ENCODE results near the gene LCA5. TPM values are rescaled to one million over a fixed set of nuclear protein-coding genes. Genes with fewer than 3 reads are reported as not detected.
"Not testable (repeated sequence)": the region's sequence is repeated elsewhere in the genome, so short reads cannot be mapped to it uniquely, and the experiment has no call there.

Gene LCA5
- total RNA-seq, 1 experiment from 2014 or later = 2.3 TPM

DNA sequence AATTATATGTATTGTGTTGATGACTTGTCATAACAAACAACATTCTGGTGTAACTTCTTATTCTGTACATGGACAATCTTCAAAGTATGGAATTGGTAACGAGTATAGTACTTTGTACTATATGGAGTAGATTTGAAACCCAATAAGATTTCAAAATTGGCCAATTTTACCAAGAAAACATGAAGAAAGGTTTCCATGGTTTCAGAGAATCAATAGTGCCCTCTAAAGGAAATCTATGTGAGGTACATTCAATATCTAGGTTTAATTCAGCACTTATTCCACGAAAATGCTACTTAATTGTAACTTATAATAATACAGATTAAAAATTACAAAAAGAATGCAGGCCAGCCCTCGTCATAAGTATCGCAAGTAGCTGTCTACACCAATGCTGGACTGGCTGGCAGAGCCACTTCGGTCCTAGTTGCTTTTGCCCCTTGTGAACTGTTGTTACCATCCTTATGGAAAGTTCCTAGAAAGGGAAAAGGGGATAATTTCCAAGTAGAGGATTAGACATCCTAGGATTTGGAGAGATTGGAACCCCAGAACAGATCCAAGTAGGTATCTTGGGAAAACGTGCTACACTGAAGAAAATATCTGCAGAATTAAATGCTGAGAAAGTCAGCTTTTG, 70.9 kb downstream of the LCA5 start:
- DNase-seq = peak; percentile 12

DNA sequence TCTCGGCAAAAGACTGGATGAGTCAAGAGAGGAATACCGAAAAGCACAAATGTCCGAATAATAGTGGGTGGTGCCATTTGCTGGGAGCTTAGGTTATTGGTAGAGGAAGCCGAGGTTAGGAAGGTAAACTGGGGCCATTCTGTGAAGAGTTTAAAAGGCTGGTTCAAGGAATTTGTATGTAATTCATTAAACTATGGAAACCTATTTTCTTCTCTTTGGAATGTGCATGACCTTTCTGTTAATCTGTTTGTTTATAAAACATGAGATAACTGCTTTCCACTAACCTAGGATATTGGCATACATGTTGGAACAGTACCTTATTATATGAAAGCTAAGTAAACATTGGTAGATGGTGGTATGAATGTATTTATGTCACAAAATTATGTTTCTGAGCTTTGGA, 71.8 kb downstream of the LCA5 start:
- no peak for DNase-seq
- H3K36me3 ChIP-seq (replicated peaks; ENCODE audit: control insufficient read depth, insufficient read depth, low read length) = no peaks in the 10 kb centered on the region
- H3K27me3 ChIP-seq (ENCODE audit: control insufficient read depth, insufficient read depth, low read length) = no peaks in the 10 kb centered on the region
- H3K4me3 ChIP-seq (ENCODE audit: insufficient read depth, low read depth, low read length) = no peak overlapping the region

More for the DNA sequence above, 70.9 kb downstream of the LCA5 start:
- H3K4me3 ChIP-seq (ENCODE audit: insufficient read depth, low read depth, low read length) = no peak overlapping the region
- no peaks in the 10 kb centered on the region for H3K27me3 ChIP-seq (ENCODE audit: control insufficient read depth, insufficient read depth, low read length)
- H3K36me3 ChIP-seq (replicated peaks; ENCODE audit: control insufficient read depth, insufficient read depth, low read length) = no peaks in the 10 kb centered on the region

DNA sequence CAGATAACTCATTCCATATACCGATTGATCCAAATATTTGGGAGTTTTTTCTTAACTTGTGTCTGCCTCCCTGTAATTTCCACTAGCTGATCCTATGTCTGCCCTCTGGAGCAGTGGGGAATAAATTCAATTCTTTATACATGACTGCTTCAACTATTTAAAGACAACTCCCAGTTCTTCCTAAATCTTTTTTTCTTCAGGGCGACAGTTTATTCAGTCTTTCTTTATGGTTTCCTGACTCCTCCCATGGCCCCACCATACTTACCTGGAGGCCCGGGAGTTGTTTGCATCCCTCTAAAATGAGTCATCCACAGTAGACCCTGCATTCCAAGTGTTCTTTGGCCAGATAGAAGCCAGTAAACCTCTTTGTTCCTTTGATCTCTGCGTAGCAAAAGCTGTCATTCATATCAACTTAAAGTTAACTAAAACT, 73.6 kb downstream of the LCA5 start:
- DNase-seq = peak; percentile 28
- H3K27me3 ChIP-seq (ENCODE audit: control insufficient read depth, insufficient read depth, low read length) = no peaks in the 10 kb centered on the region
- H3K4me3 ChIP-seq (ENCODE audit: insufficient read depth, low read depth, low read length) = no peak overlapping the region
- no peaks in the 10 kb centered on the region for H3K36me3 ChIP-seq (replicated peaks; ENCODE audit: control insufficient read depth, insufficient read depth, low read length)

DNA sequence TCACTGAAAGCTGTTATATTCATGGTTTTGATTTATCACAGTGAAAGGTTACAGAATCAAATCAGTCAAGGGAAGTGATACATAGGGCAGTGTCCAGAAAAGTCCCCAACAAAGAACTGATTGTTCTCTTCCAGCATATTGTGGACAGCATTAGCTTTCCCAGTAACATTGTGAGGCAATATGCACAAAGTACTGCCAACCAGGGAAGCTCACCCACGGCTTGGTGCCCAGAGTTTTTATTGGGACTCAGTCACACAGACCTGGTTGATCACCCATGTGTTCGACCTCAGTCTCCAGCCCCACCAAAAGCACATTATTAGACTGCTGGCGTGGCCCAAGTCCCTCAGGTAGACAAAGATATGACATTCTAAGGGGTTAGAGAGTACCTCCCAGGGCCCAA, 76.0 kb downstream of the LCA5 start:
- no peak for DNase-seq
- H3K36me3 ChIP-seq (replicated peaks; ENCODE audit: control insufficient read depth, insufficient read depth, low read length) = no peaks in the 10 kb centered on the region
- no peaks in the 10 kb centered on the region for H3K27me3 ChIP-seq (ENCODE audit: control insufficient read depth, insufficient read depth, low read length)
- H3K4me3 ChIP-seq (ENCODE audit: insufficient read depth, low read depth, low read length) = no peak overlapping the region

DNA sequence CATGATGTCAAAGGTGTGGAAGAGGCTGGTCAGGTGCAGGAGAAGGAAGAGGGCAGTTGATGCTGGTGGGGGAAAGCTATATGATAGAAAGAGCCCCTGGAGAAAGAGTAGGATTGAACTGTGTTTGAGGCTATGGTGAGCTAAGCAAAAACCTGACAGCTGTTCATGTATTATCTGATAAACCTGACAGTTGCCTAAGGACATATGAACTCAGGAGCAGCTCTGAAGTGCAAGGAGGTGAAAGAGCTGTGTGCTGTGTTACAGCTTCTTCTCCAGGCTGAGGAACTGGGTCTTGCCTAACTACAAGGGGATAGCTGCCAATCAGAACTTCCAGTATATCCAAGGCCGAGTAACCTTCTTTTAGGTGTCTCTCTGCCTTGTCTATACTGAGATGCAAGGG, 81.8 kb downstream of the LCA5 start:
- H3K4me3 ChIP-seq (ENCODE audit: insufficient read depth, low read depth, low read length) = no peak overlapping the region
- no peaks in the 10 kb centered on the region for H3K36me3 ChIP-seq (replicated peaks; ENCODE audit: control insufficient read depth, insufficient read depth, low read length)
- DNase-seq = no peak
- H3K27me3 ChIP-seq (ENCODE audit: control insufficient read depth, insufficient read depth, low read length) = no peaks in the 10 kb centered on the region

DNA sequence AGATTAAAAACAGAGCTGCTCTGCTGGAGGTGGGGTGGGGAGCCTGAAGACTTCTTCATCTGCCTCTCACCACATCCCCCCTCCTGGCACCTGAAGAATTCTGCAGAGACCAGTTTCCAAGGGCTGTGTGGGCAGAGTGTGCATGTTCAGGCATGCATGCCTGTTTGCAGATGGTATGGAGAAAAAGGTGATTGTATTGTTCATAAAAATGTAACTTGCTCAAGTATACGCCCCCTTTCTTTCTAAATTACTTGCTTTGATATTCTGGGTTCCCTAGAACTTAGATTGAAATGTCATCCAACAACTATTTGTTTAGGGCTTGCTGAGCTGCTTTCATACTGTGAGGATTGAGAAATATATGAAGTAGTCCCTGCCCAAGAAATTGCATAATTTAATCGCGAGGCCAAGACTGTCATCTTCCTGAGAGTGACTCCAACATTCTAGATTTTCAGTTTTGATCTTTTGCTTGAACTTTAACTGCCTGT, 83.6 kb downstream of the LCA5 start:
- H3K4me3 ChIP-seq (ENCODE audit: insufficient read depth, low read depth, low read length) = no peak overlapping the region
- DNase-seq = no peak
- no peaks in the 10 kb centered on the region for H3K27me3 ChIP-seq (ENCODE audit: control insufficient read depth, insufficient read depth, low read length)
- no peaks in the 10 kb centered on the region for H3K36me3 ChIP-seq (replicated peaks; ENCODE audit: control insufficient read depth, insufficient read depth, low read length)

DNA sequence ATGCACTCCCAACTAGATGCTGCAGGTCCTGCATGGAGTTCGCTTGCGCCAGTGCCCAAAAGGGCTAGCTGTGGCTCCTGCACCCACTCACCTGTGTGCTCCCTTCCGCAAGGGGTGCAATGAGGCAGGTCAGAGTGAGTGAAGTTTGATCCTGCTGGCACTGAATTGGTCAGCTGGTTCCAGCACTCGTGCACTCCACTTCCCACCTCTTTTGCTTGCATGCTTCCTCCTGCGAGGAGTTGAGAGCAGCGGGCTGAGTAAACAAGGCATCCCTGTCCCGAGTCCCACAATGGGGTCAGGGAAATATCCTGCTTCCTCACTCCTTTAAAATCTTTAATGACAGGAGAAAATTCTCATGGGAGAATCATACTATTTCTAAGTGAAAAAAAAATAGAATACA, 86.2 kb downstream of the LCA5 start:
- H3K27me3 ChIP-seq (ENCODE audit: control insufficient read depth, insufficient read depth, low read length) = no peaks in the 10 kb centered on the region
- no peak for DNase-seq
- H3K4me3 ChIP-seq (ENCODE audit: insufficient read depth, low read depth, low read length) = no peak overlapping the region
- no peaks in the 10 kb centered on the region for H3K36me3 ChIP-seq (replicated peaks; ENCODE audit: control insufficient read depth, insufficient read depth, low read length)

DNA sequence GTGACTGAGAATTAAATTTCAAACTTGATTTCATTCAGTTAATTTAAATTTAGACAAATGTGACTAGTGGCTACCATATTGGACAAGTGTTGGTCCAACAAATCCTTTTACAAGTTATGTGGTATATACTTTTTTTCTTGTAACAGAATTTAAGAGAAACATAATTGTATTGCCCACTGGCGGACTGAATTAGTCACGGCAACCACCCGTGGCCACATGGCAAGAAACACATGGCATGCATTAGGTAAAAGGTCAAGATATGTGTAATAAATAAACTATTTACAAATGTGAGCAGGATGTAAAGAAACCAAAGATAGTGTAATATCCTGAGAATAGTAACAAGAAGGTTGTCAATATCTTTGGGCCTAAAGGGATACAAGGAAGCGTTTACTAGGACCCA, 91.2 kb downstream of the LCA5 start:
- Histone ChIP-seq H3K27me3 (ENCODE audit: control insufficient read depth, insufficient read depth, low read length) (no peaks in the 10 kb centered on the region), H3K36me3 (replicated peaks; ENCODE audit: control insufficient read depth, insufficient read depth, low read length) (no peaks in the 10 kb centered on the region), H3K4me3 (ENCODE audit: insufficient read depth, low read depth, low read length) (no peak overlapping the region)
- no peak for DNase-seq

DNA sequence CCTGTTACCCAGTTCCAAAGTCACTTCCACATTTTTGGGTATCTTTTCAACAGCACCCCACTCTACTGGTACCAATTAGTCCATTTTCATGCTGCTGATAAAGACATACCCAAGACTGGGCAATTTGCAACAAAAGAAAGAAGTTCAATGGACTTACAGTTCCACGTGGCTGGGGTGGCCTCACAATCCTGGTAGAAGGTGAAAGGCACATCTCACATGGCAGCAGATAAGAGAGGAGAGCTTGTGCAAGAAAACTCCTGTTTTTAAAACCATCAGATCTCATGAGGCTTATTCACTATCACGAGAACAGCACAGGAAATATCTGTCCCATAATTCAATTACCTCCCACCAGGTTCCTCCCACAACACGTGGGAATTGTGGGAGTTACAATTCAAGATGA, 93.4 kb downstream of the LCA5 start:
- H3K36me3 ChIP-seq (replicated peaks; ENCODE audit: control insufficient read depth, insufficient read depth, low read length) = not testable (repeated sequence)

DNA sequence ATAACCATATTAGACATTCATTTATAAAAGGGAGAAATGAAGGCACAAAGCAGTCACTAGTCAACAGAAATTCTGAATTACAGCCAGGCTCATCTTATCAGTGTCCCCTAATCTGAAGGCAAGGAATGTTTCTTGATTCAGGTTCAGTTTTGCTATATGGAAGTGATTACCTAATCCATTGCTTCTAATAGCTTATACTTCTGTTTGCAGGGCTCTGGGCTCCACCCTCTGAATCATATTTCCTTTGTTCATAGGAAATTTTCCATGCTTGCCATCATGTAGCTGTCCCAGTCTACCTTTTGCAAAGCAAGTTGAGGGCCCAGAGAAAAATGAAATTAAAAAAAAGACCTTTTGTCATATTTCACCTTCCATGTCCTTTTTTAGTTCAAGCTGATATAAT, 96.0 kb downstream of the LCA5 start:
- Histone ChIP-seq H3K36me3 (replicated peaks; ENCODE audit: control insufficient read depth, insufficient read depth, low read length) (no peaks in the 10 kb centered on the region), H3K27me3 (ENCODE audit: control insufficient read depth, insufficient read depth, low read length) (no peaks in the 10 kb centered on the region), H3K4me3 (ENCODE audit: insufficient read depth, low read depth, low read length) (no peak overlapping the region)
- DNase-seq = no peak

More for the DNA sequence above, 93.4 kb downstream of the LCA5 start:
- not testable (repeated sequence) for H3K27me3 ChIP-seq (ENCODE audit: control insufficient read depth, insufficient read depth, low read length); DNase-seq; H3K4me3 ChIP-seq (ENCODE audit: insufficient read depth, low read depth, low read length)

DNA sequence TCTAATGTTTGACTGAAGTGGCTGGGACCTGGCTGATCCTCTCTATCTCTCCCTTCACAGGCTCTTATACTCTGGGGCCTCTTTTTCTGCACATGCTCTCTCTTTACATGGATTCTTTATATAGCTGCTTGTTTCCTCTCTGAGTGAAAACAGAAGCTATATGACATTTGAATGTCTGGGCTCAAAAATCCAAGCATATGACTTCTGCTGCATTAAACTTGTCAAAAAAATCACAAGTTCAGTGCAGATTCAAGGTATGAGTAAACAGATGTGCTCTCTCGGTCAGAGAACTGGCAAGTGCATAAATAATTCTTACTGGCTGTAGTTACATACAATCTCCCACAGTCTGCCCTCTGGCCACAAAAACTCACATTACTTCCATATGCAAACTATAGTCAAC, 96.6 kb downstream of the LCA5 start:
- no peaks in the 10 kb centered on the region for H3K36me3 ChIP-seq (replicated peaks; ENCODE audit: control insufficient read depth, insufficient read depth, low read length)
- no peaks in the 10 kb centered on the region for H3K27me3 ChIP-seq (ENCODE audit: control insufficient read depth, insufficient read depth, low read length)
- no peak for DNase-seq
- H3K4me3 ChIP-seq (ENCODE audit: insufficient read depth, low read depth, low read length) = no peak overlapping the region

DNA sequence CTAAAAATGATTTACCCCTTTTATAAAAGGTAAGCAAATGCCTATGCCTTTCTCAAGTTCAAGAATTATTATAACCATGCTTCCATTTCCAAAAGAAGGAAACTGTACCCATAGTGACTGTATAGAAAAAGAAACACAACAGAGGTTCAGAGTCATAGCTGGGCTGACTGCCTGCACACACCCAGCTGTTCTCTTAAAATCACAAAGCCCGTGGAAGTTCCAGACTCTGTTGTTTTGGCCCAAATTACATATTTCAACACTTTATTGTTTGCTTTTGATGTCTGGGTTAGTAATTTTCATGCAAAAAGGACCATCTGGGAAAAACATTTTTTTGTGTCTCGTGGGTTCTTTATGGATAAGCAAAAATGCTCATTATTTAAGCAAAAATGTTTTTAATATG, 99.2 kb downstream of the LCA5 start:
- no peak for DNase-seq
- Histone ChIP-seq H3K27me3 (ENCODE audit: control insufficient read depth, insufficient read depth, low read length) (no peaks in the 10 kb centered on the region), H3K4me3 (ENCODE audit: insufficient read depth, low read depth, low read length) (no peak overlapping the region), H3K36me3 (replicated peaks; ENCODE audit: control insufficient read depth, insufficient read depth, low read length) (no peaks in the 10 kb centered on the region)

DNA sequence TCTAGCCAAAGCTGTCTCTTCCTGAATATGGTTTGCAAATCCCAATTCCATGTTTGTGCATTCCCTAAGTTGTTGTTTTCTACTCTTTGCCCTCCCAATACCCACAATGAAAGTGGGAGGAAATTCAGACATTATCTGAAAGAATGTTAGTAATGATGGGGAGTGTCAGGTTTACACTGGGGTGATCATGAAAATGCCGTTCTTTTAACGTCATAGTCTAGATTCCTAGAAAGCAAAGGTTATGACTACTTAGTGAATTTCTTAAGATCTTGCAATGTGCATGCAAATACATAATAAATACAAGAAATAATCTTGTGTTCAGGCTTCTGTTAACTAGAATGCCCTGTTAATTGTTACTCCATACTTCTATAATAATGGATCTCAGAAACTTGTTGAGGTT, 101.0 kb downstream of the LCA5 start:
- no peak for DNase-seq

DNA sequence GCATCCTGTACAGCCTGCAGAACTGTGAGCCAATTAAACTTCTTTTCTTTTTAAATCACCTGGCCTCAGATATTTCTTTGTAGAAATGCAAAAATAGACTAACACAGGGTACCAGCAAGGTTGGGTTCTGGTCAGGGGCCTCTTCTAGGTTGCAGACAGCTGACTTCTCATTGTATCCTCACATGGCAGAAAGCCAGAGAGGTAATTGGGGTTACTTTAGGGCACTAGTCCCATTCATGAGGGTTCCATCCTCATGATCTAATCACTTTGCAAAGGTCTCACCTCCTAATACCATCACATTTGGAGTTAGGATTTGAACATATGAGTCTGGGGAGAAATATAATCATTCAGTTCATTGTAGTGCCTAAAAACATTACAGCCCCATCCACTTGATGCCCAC, 101.5 kb downstream of the LCA5 start:
- Histone ChIP-seq H3K36me3 (replicated peaks; ENCODE audit: control insufficient read depth, insufficient read depth, low read length) (no peaks in the 10 kb centered on the region), H3K4me3 (ENCODE audit: insufficient read depth, low read depth, low read length) (no peak overlapping the region), H3K27me3 (ENCODE audit: control insufficient read depth, insufficient read depth, low read length) (no peaks in the 10 kb centered on the region)
- no peak for DNase-seq

More for the DNA sequence above, 101.0 kb downstream of the LCA5 start:
- no peaks in the 10 kb centered on the region for H3K36me3 ChIP-seq (replicated peaks; ENCODE audit: control insufficient read depth, insufficient read depth, low read length)
- no peak overlapping the region for H3K4me3 ChIP-seq (ENCODE audit: insufficient read depth, low read depth, low read length)
- H3K27me3 ChIP-seq (ENCODE audit: control insufficient read depth, insufficient read depth, low read length) = no peaks in the 10 kb centered on the region
